Activated CD4-positive, alpha-beta T cell treated with anti-CD3 and anti-CD28 coated beads, Interleukin-2, amount 50 U/mL, for 1 hour (primary cell): ENCODE data around the gene TP53.
"Not testable (repeated sequence)": the region's sequence is repeated elsewhere in the genome, so short reads cannot be mapped to it uniquely, and the experiment has no call there.

Experiments
- DNase-seq: peaks from one replicate; pipeline ENCODE4 v3.0.0-alpha.2; 2020

TP53 gene

GRCh38 chr17:7673239-7673638 lies 14.1 kb downstream of the TP53 start:
- DNase-seq = peak; percentile 24

GRCh38 chr17:7668482-7668881 lies 18.8 kb downstream of the TP53 start:
- DNase-seq = no peak

DNA sequence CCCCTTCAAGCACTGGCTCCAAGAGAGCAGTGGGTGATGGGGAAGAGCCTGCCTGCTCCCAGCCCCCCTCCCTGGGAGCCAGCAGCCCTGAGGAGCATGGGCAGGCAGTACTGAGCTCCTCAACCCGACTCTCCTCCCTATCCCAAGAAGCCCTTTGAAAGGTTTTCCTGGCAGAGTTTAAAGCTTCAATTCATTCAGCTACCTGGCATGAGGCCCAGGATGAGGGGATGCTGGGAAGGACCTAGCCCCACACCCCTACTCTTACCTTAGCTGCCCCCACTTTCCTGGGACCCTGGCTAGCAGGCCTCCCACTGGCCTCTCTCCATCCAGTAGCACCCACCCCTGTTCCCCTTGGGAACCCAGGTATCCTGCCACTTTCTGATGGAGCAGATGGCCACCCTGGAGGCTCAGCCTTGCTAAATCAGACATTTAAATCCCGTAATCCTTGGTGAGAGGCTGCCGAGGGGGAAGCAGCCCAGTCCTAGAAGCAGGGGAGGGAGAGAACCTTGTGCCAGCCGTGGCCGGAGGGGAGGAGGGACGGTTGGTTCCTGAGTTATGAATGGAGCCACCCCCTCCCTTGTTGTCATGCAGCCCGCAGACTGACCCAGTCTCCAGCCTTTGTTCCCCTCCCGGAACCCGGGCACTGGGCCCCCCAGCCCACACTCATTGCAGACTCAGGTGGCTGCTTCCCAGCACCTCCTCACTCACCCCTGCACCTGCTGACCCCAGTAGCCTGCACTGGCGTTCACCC lies 19.5 kb downstream of the TP53 start:
- no peak for DNase-seq

DNA sequence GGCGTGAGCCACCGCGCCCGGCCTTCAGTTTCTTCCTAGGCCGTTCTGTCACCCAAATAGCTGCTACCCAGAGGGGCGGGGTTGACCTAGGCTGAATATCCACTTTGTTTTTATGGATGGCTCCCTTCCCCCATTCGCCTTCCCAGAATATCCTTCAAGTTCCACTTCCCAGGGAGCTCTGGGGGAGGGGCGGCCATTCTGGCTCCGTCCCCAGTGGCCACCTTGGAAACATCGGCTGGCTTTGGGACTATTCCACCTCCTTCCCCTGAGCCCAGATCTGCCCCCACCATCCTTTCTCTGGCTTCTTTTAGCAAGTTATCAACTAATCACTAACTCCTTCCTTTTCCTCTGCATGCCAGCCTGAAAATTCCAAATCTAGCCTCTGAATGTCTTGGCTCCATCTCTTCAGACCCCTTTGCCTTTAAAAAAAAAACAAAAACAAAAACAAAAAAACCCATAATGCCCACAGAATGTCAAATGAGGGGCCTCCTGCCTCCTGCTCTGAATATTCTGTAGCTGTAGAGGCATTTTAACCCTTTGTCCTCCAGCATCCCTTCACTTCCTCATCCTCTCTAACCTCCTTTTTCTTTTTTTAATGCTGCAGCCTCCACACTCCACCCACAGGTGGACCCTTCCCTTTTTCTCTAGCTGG lies 30.2 kb downstream of the TP53 start:
- no peak for DNase-seq

- no peak for DNase-seq
Measured at GRCh38 chr17:7655541-7655840, 31.8 kb downstream of the TP53 start.

DNA sequence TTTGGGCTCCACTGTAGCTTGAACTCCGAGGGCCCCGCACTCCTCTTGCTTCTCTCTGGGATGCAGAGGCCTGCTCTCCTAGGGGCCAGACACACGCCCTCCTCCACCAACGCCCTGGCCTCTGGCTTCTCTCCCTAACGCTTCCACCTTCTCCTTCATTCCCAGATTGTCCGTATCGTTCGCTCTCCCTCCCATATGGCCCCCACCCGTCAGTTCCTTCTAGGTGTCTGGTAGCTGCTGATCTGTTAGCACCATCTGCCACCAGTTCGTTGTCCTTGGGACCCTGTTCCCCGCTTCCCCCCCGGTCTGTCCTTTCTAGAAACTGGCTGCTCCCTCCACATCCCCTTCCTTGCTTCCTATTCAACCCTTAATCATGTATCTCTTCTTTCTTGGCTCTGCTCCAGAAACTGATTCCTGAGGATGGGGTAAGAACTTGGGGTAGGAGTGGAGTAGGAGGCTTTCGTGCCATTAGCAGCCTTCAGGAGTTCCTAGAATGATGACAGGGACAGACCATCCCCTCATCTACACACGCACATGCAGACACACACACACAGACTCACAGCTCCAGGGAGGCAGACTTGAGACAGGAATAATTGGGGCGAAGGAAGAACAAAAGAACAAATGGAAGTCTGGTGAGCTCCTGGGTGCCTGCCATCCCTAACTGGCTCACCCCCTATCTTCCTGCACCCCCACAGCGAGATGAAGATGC lies 32.3 kb downstream of the TP53 start:
- no peak for DNase-seq

- DNase-seq = no peak
Measured at GRCh38 chr17:7652388-7653356, 34.6 kb downstream of the TP53 start.

DNA sequence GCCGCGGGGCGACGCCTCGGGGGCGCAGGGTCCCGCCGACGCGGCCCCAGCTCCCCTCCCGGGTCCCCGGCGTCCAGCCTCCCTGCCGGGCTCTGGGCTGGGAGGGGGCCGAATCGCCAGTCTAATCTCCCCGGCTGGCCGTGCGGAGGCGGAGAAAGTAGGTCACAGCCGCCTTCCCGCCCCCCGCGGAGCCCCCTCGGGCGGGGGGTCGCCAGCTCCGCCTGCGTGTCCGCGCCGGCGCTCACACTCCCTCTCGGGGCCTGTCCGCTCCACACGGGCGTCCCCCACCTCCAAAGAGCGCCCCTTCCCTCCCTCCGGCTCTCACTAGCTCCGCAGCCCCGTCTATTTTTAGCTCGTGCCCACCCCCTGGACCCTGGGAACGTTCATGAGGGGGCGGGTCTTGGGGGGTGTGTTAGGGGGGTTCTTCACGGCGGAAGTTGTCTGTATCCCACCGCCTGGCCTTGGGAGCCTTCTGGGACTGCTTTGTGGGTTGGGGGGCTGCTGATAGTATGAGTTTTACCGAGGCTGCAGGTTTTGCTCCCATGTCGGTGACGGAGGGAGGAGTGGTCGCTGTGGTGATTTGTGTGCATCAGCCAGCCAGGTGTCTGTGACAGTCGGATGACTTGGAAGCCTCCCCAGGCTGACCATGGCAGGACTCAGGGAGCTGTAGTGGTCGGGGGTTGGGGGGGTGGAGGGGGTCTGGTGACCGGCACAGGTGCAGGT lies 35.5 kb downstream of the TP53 start:
- no peak for DNase-seq

DNA sequence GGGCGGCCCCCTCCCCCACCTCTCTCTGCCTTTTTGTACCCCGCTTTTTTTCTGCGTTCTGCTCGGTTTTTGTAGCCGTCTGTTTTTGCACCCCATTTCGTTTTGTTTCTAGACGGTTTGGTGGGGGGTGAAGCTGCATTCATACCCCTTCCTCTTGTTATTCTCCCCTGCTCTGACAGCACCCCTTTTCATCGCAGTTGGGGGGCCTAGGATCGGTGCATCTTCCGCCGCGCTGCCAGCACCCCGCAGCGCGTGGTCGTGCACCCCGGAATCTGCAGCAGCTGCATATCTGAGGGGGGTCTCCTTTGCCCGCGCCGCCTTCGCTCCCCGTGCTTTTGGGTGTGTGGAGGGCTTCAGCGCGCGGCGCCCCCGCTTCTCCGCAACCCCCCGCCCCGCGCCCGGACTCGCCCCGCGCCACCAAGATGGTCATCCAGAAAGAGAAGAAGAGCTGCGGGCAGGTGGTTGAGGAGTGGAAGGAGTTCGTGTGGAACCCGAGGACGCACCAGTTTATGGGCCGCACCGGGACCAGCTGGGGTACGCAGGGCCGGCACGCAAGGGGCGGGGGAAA lies 36.1 kb downstream of the TP53 start:
- no peak for DNase-seq

- DNase-seq = peak; percentile 74
Measured at GRCh38 chr17:7650509-7651096, 36.7 kb downstream of the TP53 start, which contains the start of gene ATP1B2. Gene ATP1B2, plus strand, starts transcription at chr17:7650926. Its CDS starts 593 bp downstream, at chr17:7651519.

DNA sequence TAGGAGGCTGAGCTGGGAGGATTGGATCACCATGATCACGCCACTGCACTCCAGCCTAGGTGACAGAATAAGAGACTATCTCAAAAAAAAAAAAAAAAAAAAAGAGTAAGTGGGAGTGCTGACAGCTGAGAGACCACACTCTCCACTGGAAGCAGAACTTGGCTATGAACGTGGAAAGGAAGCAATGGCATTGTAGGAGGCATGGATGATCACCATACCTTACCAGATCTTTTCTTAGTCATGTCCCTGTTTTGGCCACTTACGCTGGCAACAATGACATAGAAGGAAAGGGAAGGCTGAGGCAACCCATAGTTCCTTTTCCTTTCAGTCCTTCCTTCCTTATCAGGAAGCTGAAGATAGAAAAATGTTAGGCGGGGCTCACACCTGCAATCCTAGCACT lies 40.3 kb downstream of the TP53 start:
- no peak for DNase-seq

DNA sequence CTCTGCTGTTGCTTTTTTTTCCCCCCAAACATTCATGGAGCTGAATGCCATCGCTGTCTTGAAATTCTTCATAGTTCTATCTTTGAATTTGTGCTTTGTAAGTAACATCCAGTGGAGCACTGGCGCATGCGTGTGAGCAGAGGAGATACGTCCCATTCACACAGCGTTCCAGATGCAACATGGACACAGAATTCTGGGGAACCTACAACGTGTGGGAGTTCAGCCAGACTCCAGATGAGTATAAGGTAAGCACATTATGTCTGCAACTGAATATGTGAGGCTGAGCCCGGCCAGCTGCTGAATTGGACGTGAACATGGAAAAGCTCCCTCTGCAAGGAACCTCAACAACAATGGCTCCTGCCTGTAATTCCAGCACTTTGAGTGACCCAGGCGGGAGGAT lies 40.8 kb downstream of the TP53 start:
- DNase-seq = no peak

- DNase-seq = no peak
Measured at GRCh38 chr17:7644775-7645174, 42.5 kb downstream of the TP53 start.

DNA sequence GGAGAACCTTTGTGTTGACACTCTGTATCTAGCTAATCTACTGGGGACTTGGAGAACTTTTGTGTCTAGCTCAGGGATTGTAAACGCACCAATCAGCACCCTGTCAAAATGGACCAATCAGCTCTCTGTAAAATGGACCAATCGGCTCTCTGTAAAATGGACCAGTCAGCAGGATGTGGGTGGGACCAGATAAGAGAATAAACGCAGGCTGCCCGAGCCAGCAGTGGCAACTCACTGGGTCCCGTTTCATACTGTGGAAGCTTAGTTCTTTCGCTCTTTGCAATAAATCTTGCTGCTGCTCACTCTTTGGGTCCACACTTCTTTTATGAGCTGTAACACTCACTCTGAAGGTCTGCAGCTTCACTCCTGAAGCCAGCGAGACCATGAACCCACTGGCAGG lies 45.7 kb downstream of the TP53 start:
- DNase-seq = not testable (repeated sequence)

GRCh38 chr17:7640783-7641182 lies 46.5 kb downstream of the TP53 start:
- no peak for DNase-seq

DNA sequence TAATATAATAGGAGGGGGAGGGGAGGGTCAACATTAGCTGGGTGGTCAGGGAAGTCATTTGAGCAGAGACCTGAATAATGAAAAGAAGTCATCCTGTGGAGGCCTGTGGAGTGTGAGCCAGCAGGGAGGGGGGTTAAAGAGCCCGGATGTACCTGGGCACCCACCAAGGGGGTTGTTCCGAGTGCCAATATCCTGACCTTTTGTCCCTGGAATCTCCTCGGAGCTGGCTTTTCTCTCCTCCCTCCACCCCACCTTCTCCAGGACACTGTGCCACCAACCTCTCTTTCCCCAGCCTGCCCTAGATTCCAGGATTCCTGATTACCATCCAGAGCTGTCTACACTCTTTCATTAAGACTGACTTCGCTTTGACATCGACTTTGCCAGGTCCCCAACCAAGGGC lies 51.1 kb downstream of the TP53 start:
- no peak for DNase-seq

- no peak for DNase-seq
Measured at GRCh38 chr17:7634384-7634783, 52.9 kb downstream of the TP53 start.

DNA sequence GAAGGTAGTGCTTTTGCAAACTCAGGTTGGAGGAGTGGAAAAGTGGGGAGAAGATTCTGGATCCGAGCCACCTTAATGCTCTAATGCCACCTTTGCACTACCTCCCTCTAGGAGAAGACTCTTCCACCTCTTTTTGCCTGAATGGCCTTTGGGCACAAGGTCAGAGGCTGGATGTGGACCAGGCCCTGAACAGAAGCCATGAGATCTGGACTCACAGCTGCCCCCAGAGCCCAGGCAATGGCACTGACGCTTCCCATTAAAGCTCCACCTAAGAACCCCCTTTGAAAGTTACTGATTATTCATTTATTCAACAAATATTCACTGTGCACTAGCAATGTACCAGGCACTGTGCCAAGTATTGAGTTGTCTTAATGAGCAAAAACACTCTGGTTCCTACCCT lies 54.2 kb downstream of the TP53 start:
- no peak for DNase-seq

- peak; percentile 12 for DNase-seq
Measured at GRCh38 chr17:7632492-7632894, 54.8 kb downstream of the TP53 start.

- DNase-seq = no peak
Measured at GRCh38 chr17:7631398-7632380, 55.6 kb downstream of the TP53 start.
